ENCODE data around the gene S100A12. TPM values are rescaled to one million over a fixed set of nuclear protein-coding genes. Genes with fewer than 3 reads are reported as not detected.

Gene S100A12
- total and polyA plus RNA-seq, 9 of the 15 experiments (the other 6 are each of a cell fraction or from before 2014, with no cell fraction given): not detected

GRCh38 chr1:153342178-153342577 lies 33.2 kb downstream of the S100A12 start (continued):
- TF ChIP-seq IRF9 (tag; IDR thresholded peaks at IDR 0.05): 0 out of 2 replicates have a peak, but pooled peaks have one; percentile 35
- peak in 1 of 2 experiments; percentile 42; a peak in 1 of 4 replicates for TF ChIP-seq ZNF318 (IDR thresholded peaks at IDR 0.05; ENCODE audit: borderline replicate concordance in 1 of 2, low read depth in 1 of 2)
- peak; percentile 88 for TF ChIP-seq ZEB2 (IDR thresholded peaks at IDR 0.05)
- no peak for TF ChIP-seq TCF7 (IDR thresholded peaks at IDR 0.05; ENCODE audit: borderline replicate concordance)
- TF ChIP-seq ARID2 (IDR thresholded peaks at IDR 0.05): no peak
- TF ChIP-seq SMARCC2 (IDR thresholded peaks at IDR 0.05; ENCODE audit: low read depth): peak; percentile 34; the same call in 1 of the 2 replicates
- peak; percentile 68 for TF ChIP-seq HDAC3 (IDR thresholded peaks at IDR 0.05; ENCODE audit: borderline replicate concordance, partially characterized antibody)
- peak; percentile 66; the same call in 1 of the 2 replicates for TF ChIP-seq MEF2D (tag; conservative IDR thresholded peaks at IDR 0.05; ENCODE audit: low read depth)
- TF ChIP-seq HNRNPLL (IDR thresholded peaks at IDR 0.05; ENCODE audit: low read depth, low read length, poor library complexity, severe bottlenecking): no peak
- TF ChIP-seq NCOR1 (IDR thresholded peaks at IDR 0.05): peak; percentile 76
- 0 out of 2 replicates have a peak, but pooled peaks have one; percentile 43 for TF ChIP-seq SMAD4 (CRISPR knock-in tag; conservative IDR thresholded peaks at IDR 0.05)
- 0 out of 4 replicates have a peak, but pooled peaks of 1 of the 2 experiments have one; percentile 65 for TF ChIP-seq ZMIZ1 (IDR thresholded peaks at IDR 0.05; ENCODE audit: low read depth in 2 of 2, low read length in 2 of 2)
- peak; percentile 29; the same call in 1 of the 2 replicates for TF ChIP-seq C11orf30 (IDR thresholded peaks at IDR 0.05; ENCODE audit: low read depth)
- TF ChIP-seq SIN3B (IDR thresholded peaks at IDR 0.05; ENCODE audit: low read depth): no peak
- no peak for TF ChIP-seq SRF (CRISPR knock-in tag; IDR thresholded peaks at IDR 0.05)
